HG03139 (cell line): ENCODE results near the gene NT5DC2.
"Not testable (repeated sequence)": the region's sequence is repeated elsewhere in the genome, so short reads cannot be mapped to it uniquely, and the experiment has no call there.

Experiments
- ATAC-seq: cut with Tn5 transposase; IDR thresholded peaks from one replicate; pipeline ENCODE4 v1.9.1; 2021; ENCODE audit not compliant: unreplicated experiment

The NT5DC2 gene

DNA sequence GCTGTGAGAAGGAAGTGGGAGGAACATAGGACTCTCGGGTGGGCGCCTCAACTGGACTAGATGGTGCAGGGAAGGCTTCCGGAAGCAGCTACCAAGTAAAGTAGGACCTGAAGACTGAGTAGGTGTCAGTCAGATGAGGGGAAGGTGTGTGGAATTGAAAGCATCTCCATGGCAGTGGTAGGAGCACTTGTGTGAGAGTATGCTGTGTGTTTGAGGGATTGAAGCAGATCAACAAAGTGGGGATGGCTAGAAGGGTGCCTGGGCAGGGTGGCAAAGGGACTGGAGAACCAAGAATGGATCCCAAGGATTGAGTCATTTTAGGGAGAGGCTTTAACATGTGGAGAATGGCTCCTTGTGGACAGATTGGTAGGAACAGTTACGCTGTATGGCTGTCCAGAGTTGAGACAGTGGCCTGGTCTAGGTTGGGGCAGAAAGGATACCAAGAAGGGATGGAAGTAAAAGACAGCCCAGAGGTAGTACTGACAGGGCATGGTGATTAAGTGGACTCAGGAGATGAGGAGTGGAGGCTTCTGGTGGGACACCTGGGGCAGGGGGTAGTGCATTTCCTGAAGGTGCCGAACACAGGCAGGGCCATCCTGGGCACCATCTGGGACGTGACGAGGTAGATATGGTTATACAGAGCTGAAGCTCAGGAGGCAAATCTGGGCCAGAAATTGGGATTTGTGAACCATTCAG is 4.2 kb upstream of the NT5DC2 start:
- ATAC-seq: no peak

- ATAC-seq: no peak
These were observed 3.5 kb upstream of the NT5DC2 start for GRCh38 chr3:52537165-52537620.

DNA sequence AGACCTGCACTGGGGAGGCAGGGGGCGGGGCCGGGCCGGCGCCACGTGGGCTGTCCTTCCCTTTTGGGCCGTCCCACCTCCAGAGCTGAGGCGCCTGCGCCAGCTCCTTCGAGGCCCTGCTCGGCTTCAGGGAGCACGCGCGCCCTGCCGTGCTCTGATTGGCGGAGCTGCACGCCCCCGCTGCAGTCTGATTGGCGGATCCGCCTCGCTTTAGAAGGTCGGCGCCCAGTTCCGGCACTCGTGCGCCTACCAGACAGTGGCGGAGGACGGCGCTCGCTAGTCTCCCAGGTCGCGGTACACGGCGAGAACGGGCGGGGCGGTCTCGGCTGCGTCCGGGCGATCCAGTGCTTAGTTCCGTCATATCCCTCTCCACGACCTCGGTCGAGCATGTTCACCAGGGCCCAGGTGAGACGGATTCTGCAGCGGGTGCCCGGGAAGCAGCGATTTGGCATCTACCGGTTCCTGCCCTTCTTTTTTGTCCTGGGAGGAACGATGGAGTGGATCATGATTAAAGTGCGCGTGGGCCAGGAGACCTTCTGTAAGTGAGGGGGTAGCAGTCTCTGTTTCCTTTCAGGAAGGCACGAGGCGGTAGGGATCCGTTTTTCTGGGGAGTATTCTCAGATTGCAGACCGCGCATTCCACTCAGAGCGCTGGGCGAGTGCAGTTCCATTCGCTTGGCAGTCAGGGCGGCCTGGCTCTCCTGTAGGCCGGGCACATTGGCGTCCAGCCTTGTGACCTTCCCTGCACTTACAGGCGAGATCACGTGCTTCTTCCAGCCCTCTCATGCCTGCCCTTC is 2.9 kb upstream of the NT5DC2 start, which contains the start of gene UQCC5:
Gene UQCC5, plus strand, starts transcription at position 237 of the 796 bp plus-strand sequence. Its CDS starts 151 bp downstream, at position 388.
- peak; percentile 84 for ATAC-seq

GRCh38 chr3:52536112-52536368 is 2.4 kb upstream of the NT5DC2 start:
- ATAC-seq: no peak

DNA sequence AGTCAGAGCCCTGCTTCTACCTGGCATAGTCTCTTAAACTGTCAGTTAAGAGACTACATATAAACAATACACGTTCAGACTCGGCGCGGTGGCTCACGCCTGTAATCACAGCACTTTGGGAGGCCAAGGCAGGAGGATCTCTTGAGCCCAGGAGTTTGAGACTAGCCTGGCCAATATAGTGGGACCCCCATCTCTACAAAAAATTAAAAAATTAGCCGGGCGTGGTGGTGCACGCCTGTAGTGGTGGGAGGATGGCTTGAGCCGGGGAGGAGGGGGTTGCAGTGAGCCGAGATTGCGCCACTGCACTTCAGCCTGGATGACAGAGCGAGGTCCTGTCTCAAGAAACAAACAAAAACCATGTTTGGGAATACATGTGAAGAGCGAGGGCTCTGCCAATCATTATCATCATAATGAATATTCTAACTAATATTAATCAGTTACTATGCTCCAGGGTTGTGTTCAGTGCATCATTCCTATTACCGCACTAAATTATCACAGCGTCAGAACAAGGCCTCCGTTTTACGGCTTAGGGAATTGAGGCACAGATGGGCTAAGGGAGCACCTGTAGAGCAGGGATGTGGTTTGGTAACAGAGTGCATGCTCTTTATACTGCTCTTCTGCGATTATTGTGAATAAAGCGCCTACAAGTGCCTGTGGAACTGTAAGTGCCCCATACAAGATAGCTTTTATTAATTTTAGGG is 1.9 kb upstream of the NT5DC2 start:
- no peak for ATAC-seq

DNA sequence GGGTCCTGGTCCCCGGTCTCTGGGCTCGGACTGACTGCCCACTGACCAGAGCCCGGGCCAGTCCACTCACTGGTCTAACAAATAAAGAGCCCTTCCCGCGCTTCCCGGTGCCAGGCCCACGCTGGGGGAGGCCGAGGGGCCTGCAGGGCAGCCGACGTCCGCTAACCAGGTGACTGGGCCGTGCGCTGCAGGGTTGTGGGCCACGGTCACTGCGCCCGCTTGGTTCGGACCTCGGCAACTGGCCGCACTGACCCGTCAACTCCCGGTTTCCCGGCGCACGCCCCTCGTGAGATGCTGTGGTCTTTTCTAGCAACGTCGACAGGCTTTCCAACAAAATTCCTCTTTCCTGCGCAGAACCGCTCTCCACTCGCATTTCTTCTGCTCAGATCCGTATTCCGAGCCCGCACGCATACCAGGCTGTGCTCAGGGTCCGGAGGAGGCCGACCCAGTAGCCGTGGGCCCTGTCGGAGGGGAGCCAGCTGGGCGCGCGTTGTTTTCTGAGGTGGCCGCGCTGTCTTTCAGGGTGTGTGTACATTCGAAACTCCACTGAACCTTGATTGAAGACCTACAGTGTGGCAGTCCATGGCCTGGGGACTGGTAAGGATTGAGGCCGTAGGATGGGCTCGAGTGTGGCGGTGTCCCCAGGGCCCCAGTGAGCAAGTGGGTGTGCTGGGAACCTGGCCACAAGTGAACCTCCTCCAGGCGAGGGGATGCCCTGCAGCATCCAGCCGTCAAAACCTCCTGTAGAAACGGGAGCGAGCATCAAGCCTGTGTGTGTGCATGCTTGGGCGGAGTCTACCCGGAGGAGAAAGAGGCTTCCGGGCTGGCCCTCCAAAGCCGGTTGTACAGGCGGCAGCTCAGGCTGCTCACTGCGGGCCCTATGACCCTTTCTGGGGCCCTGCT is 875 bp upstream of the NT5DC2 start:
- no peak for ATAC-seq

DNA sequence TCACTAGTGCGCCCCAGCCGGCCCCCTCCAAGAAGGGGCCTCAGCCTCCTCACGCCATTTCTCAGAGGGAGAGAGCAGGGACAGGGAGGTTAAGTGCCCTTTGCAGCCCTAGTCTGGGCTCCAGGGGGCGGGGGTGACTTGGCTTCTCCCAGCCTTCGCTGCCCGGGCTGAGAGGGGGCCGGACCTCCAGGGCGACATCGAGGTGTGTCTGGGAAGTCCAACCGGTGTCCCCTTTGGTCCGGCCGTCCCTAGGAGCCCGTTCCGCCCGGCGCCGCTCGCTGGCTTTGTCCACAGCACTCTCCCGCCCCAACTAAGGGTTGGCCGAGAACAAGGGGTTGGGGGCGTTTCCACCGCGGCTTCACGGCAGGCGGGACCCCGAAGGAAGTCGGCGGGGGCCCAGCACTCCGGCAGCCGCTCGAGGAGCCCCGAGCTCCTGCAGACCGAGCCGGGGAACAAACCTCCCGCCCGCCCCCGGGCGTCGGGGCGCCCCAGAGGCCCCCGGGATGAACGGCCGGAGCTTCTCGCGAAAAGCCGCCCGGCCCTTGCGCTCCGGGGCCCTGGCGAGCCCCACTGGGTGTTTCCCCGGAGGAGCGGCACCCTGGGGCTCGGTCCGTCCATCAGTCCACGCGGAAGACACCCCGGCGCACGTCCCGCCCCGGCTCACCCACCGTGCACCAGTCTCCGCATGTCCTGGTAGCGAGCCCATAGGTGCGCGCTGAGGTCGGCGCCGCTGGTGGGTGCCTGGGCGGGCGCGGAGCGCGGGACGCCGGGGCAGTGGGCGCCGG is 627 bp downstream of the NT5DC2 start:
- ATAC-seq: no peak

GRCh38 chr3:52532517-52532837 is 1.2 kb downstream of the NT5DC2 start:
- no peak for ATAC-seq

GRCh38 chr3:52531860-52532516 is 1.7 kb downstream of the NT5DC2 start:
- no peak for ATAC-seq

DNA sequence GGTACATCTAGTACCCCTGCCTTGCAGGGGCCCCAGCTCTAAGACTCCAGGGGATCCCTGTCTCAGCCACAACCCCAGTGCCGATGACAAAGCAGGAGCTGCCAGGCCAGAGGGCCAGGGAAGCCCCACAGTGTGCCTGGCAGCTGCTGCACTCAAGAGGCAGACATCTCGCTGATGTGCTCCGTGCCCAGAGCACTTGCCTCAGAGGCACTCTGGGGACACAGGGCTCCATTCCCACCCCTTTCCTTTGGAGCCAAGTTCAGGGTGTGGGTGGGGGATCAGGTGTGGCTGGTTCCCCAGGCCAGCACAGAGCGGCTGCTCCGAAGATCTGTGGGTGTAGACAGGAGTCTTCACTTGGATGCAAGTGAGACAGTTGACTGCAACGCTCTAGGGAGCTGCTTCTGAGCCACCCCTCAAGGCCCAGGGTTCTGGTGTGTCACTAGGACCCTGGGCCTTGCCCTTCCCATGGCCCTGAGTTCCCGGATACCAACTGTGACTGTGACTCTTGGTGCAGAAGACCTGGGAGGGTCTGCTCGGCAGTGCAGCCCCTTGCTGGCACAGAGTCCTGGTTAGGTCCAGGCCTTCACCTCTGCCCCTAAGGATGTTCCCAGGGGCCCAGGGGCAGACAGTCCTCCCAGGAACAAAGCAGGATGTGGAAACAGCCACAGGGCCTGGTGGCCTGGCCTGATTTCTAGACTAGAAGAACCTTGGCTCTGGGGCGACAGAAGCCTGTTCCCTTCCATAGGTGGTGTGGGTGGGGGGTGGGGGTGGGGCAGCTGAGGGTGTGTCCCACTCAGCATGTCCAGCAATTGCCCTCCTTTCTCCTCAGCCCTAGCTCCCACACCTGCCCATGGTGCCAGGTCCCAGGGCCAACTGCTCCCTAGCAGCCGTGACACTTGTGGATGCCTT is 2.5 kb downstream of the NT5DC2 start:
- no peak for ATAC-seq

- ATAC-seq: no peak
These were observed 4.0 kb downstream of the NT5DC2 start for GRCh38 chr3:52529376-52530333.

DNA sequence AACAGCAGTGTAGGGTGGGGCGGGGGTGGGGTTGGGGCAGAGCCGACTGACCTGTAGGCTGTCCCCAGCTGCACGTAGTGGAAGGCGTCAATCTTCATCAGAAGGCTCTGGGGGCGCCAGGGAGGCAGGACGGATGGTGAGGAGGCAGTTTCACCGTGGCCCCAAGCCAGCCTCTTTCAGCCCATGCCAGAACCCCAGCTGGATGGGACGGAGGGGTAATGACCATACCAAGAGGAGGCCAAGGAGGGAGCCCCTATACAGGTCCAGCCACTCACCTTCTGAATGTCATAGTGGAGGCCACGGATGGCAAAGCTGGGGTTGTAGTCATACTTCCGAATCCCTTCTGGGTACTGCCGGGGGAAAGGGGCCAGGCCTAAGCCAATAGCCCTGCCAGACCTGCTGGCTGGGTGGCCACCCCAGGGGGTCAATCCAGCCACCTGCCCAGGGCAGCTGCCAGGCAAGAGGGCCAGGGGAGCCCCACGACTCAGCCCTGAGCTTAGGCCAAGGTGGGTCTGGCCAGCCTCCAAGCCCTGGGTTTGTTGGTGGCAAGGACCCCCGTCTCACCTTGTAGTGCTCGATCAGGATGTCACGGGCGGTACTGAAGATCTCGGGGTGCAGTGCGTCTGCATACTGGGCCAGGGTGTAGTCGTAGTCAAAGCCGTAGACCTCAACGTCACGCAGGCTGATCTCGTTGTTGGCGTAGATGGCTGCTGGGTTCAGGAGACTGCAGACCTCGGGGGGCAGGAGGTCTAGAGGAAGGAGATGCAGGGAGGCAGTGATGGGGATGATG is 4.9 kb downstream of the NT5DC2 start:
- no peak for ATAC-seq

DNA sequence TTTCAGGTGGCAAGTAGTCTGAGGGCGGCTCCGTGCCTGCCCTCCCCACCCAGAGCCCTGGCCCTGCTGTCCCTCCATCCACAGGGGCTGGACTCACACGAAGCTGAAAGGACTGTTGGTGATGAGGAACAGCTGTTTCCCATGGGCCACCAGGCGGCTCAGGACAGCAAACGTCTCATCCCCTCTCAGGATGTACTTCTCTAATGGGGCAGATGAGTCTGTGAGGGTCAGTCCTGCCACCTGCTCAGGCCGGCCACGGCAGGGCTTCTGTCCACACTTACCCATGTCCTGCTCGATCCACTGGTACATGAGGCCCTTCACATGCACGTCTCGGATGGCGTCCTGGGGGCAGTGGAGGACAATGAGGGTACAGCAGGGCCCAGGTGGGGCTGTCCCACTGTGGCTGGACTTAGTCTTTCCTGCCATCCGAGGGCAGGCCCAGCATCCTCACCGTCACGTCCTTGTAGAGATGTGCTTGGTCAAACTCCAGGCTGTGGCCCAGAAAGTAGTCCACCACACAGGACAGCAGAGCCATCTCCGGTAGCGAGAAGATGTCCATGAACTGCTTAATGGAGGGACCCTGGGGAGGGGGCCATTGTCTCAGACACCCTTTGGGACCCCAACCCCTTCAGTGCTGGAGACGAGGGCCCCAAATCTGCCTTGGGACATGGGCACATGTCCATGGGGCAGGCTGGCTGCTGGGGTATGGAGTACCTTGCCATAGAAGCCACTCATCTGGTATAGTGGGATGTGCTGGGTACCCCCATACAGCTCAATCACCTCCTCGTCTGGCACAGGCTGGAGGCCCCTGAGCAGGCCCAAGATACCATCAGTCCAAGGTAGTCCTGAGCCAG is 5.7 kb downstream of the NT5DC2 start:
- ATAC-seq: no peak

DNA sequence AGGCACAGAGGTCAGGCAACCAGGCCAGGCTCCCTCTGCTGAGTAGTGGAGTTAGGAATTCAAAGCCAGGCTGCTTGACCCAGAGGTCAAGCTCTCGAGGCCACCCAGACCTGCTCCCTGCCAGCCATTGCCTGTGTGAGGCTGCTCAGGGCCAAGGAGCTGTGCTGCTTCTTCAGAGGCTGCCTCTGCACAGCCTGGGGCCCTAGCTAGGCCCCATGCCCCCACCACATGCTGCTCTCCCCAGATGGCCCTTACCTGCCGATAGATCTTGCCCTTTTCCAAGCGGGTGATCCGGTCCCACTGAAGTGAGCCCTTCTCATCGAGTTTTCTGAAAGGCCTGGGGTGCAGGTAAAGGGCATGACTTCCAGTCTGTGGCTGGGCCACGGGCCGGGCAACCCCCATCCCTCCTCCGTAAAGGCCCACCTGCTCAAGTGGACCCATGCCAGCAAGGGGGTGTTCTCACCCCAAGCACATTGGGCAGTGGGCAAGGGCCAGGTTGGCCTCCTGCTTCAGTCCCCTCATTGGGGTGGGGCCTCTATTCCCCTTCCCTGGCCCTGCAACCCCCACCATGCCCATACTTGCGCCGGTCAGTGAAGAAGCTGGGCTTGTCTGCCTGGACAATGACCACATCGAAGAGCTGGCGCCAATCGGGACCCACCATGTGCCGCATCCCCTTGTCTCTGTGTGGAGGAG is 6.5 kb downstream of the NT5DC2 start:
- no peak for ATAC-seq

GRCh38 chr3:52526671-52527038 is 7.0 kb downstream of the NT5DC2 start:
- ATAC-seq: not testable (repeated sequence)
